Measurements from ENCODE around the gene IDH1.

Gene IDH1

GRCh38 chr2:208294482-208295024, 39.7 kb upstream of the IDH1 start:
- no peak for DNase-seq (ENCODE audit: low read depth)
- H3K4me3 ChIP-seq (ENCODE audit: low read depth, low read length), result no peak overlapping the region
- no peak for TF ChIP-seq CTCF (IDR thresholded peaks at IDR 0.05; ENCODE audit: control insufficient read depth, extremely low read depth, insufficient read depth)

GRCh38 chr2:208285853-208286252, 31.0 kb upstream of the IDH1 start:
- DNase-seq (ENCODE audit: low read depth), result no peak
- H3K4me3 ChIP-seq (ENCODE audit: low read depth, low read length), result no peak overlapping the region
- no peak for TF ChIP-seq CTCF (IDR thresholded peaks at IDR 0.05; ENCODE audit: control insufficient read depth, extremely low read depth, insufficient read depth)

GRCh38 chr2:208280933-208281332, 26.1 kb upstream of the IDH1 start:
- DNase-seq (ENCODE audit: low read depth), result no peak
- no peak for TF ChIP-seq CTCF (IDR thresholded peaks at IDR 0.05; ENCODE audit: control insufficient read depth, extremely low read depth, insufficient read depth)
- H3K4me3 ChIP-seq (ENCODE audit: low read depth, low read length), result no peak overlapping the region

- H3K4me3 ChIP-seq (ENCODE audit: low read depth, low read length), result no peak overlapping the region
- DNase-seq (ENCODE audit: low read depth), result no peak
- no peak for TF ChIP-seq CTCF (IDR thresholded peaks at IDR 0.05; ENCODE audit: control insufficient read depth, extremely low read depth, insufficient read depth)
Measured at GRCh38 chr2:208280234-208280633, 25.4 kb upstream of the IDH1 start.

GRCh38 chr2:208279236-208279635, 24.4 kb upstream of the IDH1 start:
- TF ChIP-seq CTCF (IDR thresholded peaks at IDR 0.05; ENCODE audit: control insufficient read depth, extremely low read depth, insufficient read depth), result no peak
- H3K4me3 ChIP-seq (ENCODE audit: low read depth, low read length), result no peak overlapping the region
- DNase-seq (ENCODE audit: low read depth), result no peak

- no peak for TF ChIP-seq CTCF (IDR thresholded peaks at IDR 0.05; ENCODE audit: control insufficient read depth, extremely low read depth, insufficient read depth)
- DNase-seq (ENCODE audit: low read depth), result no peak
- no peak overlapping the region for H3K4me3 ChIP-seq (ENCODE audit: low read depth, low read length)
Measured at GRCh38 chr2:208278549-208278948, 23.7 kb upstream of the IDH1 start.

GRCh38 chr2:208274748-208275147, 19.9 kb upstream of the IDH1 start:
- no peak for TF ChIP-seq CTCF (IDR thresholded peaks at IDR 0.05; ENCODE audit: control insufficient read depth, extremely low read depth, insufficient read depth)
- no peak overlapping the region for H3K4me3 ChIP-seq (ENCODE audit: low read depth, low read length)
- no peak for DNase-seq (ENCODE audit: low read depth)

Measured in LNCaP clone FGC (cell line).